HEK293 (cell line): ENCODE results near the gene RABAC1.

Experiments
- CTCF ChIA-PET: fragments of 350-600 bp; formaldehyde crosslinking; extraction: SDS; loops from one replicate; lab custom pipeline; 2021; ENCODE audit warnings: antibody characterized with exemption; lab: Yijun Ruan, JAX
- POLR2A ChIA-PET: fragments of 300-600 bp; formaldehyde crosslinking; extraction: SDS; loops from one replicate; lab custom pipeline; 2020; ENCODE audit warnings: antibody characterized with exemption, inconsistent platforms; lab: Yijun Ruan, JAX
- H3K27ac ChIP-seq: fragments of 200-500 bp; sonication (Bioruptor generic); 2 replicates; pipeline ENCODE4 v1.5.1; 2014; ENCODE audit warnings: low read depth, low read length, control low read depth, inconsistent platforms; ENCODE audit errors: extremely low read depth
- H3K36me3 ChIP-seq, 2 experiments: fragments of 200-500 bp in 1 of 2; sonication (Bioruptor generic) in 1 of 2; 1 replicate in 1 of 2; 2 replicates in 1 of 2; pipeline ENCODE4 v1.5.1; 2014 to 2017; ENCODE audit warnings: inconsistent platforms in 2 of 2, low read length in 2 of 2; ENCODE audit not compliant: control insufficient read depth in 2 of 2, insufficient read depth in 1 of 2
- H3K4me1 ChIP-seq: fragments of 200-500 bp; sonication (Bioruptor generic); 2 replicates; pipeline ENCODE4 v1.5.1; 2014; ENCODE audit warnings: mild to moderate bottlenecking, low read length, inconsistent platforms; ENCODE audit not compliant: control insufficient read depth, insufficient read depth
- H3K4me3 ChIP-seq: 2 replicates; pipeline ENCODE4 v1.5.1; 2011; ENCODE audit warnings: low read depth, mild to moderate bottlenecking, control low read depth, low read length, moderate library complexity
- H3K9me3 ChIP-seq: fragments of 200-500 bp; sonication (Bioruptor generic); 2 replicates; pipeline ENCODE4 v1.5.1; 2014; ENCODE audit warnings: low read depth, low read length, inconsistent platforms; ENCODE audit not compliant: control insufficient read depth, insufficient read depth
- BCL11A ChIP-seq: fragments of 450-650 bp; formaldehyde crosslinking; IDR thresholded peaks from 2 replicates; pipeline ENCODE4 v1.5.1; 2016; ENCODE audit warnings: low read depth, missing biosample characterization, missing genetic modification characterization
- KLF10 ChIP-seq: fragments of 450-650 bp; IDR thresholded peaks from 2 replicates; pipeline ENCODE4 v1.5.1; 2018; ENCODE audit warnings: missing biosample characterization, mild to moderate bottlenecking, missing genetic modification characterization
- MEIS1 ChIP-seq: sonication (generic); formaldehyde crosslinking; IDR thresholded peaks from 2 replicates; pipeline ENCODE4 v1.8.1; 2022; ENCODE audit warnings: missing genetic modification reagents, mild to moderate bottlenecking, borderline replicate concordance
- SP3 ChIP-seq: fragments of 450-650 bp; formaldehyde crosslinking; IDR thresholded peaks from 2 replicates; pipeline ENCODE4 v1.5.1; 2016; ENCODE audit warnings: missing biosample characterization, missing genetic modification characterization
- ZBTB17 ChIP-seq: fragments of 450-650 bp; formaldehyde crosslinking; IDR thresholded peaks from 2 replicates; pipeline ENCODE4 v1.5.1; 2016; ENCODE audit warnings: missing biosample characterization, missing genetic modification characterization
- ZBTB7A ChIP-seq: fragments of 450-650 bp; formaldehyde crosslinking; IDR thresholded peaks from 2 replicates; pipeline ENCODE4 v1.5.1; 2016; ENCODE audit warnings: low read depth, missing biosample characterization, missing genetic modification characterization
- ZNF169 ChIP-seq: fragments of 450-650 bp; formaldehyde crosslinking; IDR thresholded peaks from 2 replicates; pipeline ENCODE4 v1.5.1; 2016; ENCODE audit warnings: missing biosample characterization, missing genetic modification characterization
- ZNF19 ChIP-seq: fragments of 450-650 bp; formaldehyde crosslinking; IDR thresholded peaks from 2 replicates; pipeline ENCODE4; 2016; ENCODE audit warnings: missing biosample characterization, missing genetic modification characterization, low read depth
- ZNF221 ChIP-seq: fragments of 450-650 bp; formaldehyde crosslinking; IDR thresholded peaks from 2 replicates; pipeline ENCODE4 v1.5.1; 2017; ENCODE audit warnings: missing biosample characterization, missing genetic modification characterization, borderline replicate concordance
- ZNF239 ChIP-seq: fragments of 450-650 bp; formaldehyde crosslinking; IDR thresholded peaks from 2 replicates; pipeline ENCODE4 v1.5.1; 2016; ENCODE audit warnings: missing biosample characterization, missing genetic modification characterization
- ZNF24 ChIP-seq: fragments of 450-650 bp; formaldehyde crosslinking; IDR thresholded peaks from 2 replicates; pipeline ENCODE4 v1.5.1; 2016; ENCODE audit warnings: missing biosample characterization, missing genetic modification characterization
- ZNF335 ChIP-seq: fragments of 450-650 bp; formaldehyde crosslinking; conservative IDR thresholded peaks from 2 replicates; pipeline ENCODE4 v1.5.1; 2016; ENCODE audit warnings: missing biosample characterization, missing genetic modification characterization
- ZNF350 ChIP-seq: fragments of 450-650 bp; formaldehyde crosslinking; IDR thresholded peaks from 2 replicates; pipeline ENCODE4 v1.5.0; 2017; ENCODE audit warnings: missing biosample characterization, mild to moderate bottlenecking, missing genetic modification characterization
- ZNF433 ChIP-seq: fragments of 450-650 bp; formaldehyde crosslinking; IDR thresholded peaks from 2 replicates; pipeline ENCODE4 v1.5.1; 2016; ENCODE audit warnings: missing biosample characterization, missing genetic modification characterization, low read depth
- ZNF529 ChIP-seq: fragments of 450-650 bp; formaldehyde crosslinking; IDR thresholded peaks from 2 replicates; pipeline ENCODE4 v1.5.1; 2017; ENCODE audit warnings: missing genetic modification characterization, missing biosample characterization; ENCODE audit not compliant: insufficient replicate concordance
- ZNF596 ChIP-seq: fragments of 450-650 bp; IDR thresholded peaks from 2 replicates; pipeline ENCODE4 v1.5.0; 2018; ENCODE audit warnings: missing biosample characterization, mild to moderate bottlenecking, missing genetic modification characterization, moderate library complexity
- ZNF660 ChIP-seq: fragments of 450-650 bp; IDR thresholded peaks from 2 replicates; pipeline ENCODE4 v1.5.1; 2018; ENCODE audit warnings: missing biosample characterization, mild to moderate bottlenecking, missing genetic modification characterization
- ZNF707 ChIP-seq: fragments of 450-650 bp; formaldehyde crosslinking; IDR thresholded peaks from 2 replicates; pipeline ENCODE4 v1.5.1; 2016; ENCODE audit warnings: missing biosample characterization, missing genetic modification characterization
- ZNF768 ChIP-seq: fragments of 450-650 bp; formaldehyde crosslinking; IDR thresholded peaks from 2 replicates; pipeline ENCODE4 v1.5.1; 2018; ENCODE audit warnings: missing biosample characterization, mild to moderate bottlenecking, missing genetic modification characterization
- ZNF785 ChIP-seq: fragments of 450-650 bp; formaldehyde crosslinking; IDR thresholded peaks from 2 replicates; pipeline ENCODE4 v1.5.1; 2016; ENCODE audit warnings: missing biosample characterization, missing genetic modification characterization
- ZSCAN30 ChIP-seq: fragments of 450-650 bp; IDR thresholded peaks from 2 replicates; pipeline ENCODE4 v1.5.1; 2018; ENCODE audit warnings: missing biosample characterization, mild to moderate bottlenecking, missing genetic modification characterization, moderate library complexity
- TF ChIP-seq, protein P1 (sequence below): fragments of 450-650 bp; formaldehyde crosslinking; IDR thresholded peaks from 2 replicates; pipeline ENCODE4 v1.5.1; 2016; ENCODE audit warnings: missing biosample characterization, missing genetic modification characterization
- TF ChIP-seq, protein P2 (sequence below): fragments of 450-650 bp; formaldehyde crosslinking; optimal IDR thresholded peaks from 2 replicates; pipeline ENCODE3; 2016; ENCODE audit warnings: missing biosample characterization, mild to moderate bottlenecking, missing genetic modification characterization
- TF ChIP-seq, protein P3 (sequence below): fragments of 450-650 bp; formaldehyde crosslinking; IDR thresholded peaks from 2 replicates; pipeline ENCODE4 v1.5.1; 2017; ENCODE audit warnings: missing biosample characterization, missing genetic modification characterization
- TF ChIP-seq, protein P4 (sequence below): fragments of 450-650 bp; formaldehyde crosslinking; IDR thresholded peaks from 2 replicates; pipeline ENCODE4 v1.5.1; 2016; ENCODE audit warnings: missing biosample characterization, missing genetic modification characterization
- TF ChIP-seq, protein P5 (sequence below): fragments of 450-650 bp; formaldehyde crosslinking; IDR thresholded peaks from 2 replicates; pipeline ENCODE4 v1.5.1; 2016; ENCODE audit warnings: missing biosample characterization, missing genetic modification characterization
- TF ChIP-seq, protein P6 (sequence below): fragments of 450-650 bp; formaldehyde crosslinking; IDR thresholded peaks from 2 replicates; pipeline ENCODE4 v1.5.0; 2017; ENCODE audit warnings: missing biosample characterization, missing genetic modification characterization, borderline replicate concordance

The RABAC1 gene

DNA sequence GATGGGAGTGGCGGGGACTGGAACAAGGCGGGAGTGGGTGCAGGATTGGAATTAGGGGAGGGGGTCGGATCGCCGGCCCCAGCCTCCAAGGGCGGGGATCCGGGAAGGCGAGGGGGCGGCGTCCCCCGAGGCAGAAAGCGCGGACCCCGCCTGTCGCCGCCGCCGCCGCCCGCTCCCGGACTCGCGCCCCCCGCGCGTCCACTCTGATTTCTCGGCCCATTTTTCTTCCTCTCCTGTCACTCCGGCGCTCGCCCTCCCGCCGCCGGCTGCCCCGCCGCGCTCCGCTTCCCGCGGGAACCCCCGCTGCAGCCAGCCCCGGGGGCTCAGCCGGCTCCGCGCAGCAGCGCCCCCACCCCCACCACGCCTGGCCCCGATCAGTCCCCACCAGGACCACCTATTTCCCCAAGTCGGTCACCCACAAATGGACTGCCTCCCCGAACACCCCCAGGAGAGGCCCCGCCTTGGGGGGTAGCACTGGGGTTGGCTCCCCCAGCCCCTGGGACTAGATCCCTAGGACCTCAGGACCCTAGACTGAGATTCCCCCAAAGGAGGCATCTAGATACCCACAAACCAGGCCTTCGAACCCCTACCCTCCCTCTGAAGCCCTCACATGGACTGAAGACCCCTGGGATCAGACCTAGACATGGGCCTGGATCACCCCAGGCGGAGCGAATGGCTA lies 18.3 kb downstream of the RABAC1 start:
- no peaks in the 10 kb centered on the region; a peak in 1 of 3 replicates for H3K36me3 ChIP-seq
- peak overlapping the region; percentile 29 for H3K4me3 ChIP-seq
- CTCF ChIA-PET, result interaction anchor here (2.9 kb wide), 1 partner anchor 10 kb away, joined by 20 read pairs; no protein-coding TSS in a partner anchor
- H3K9me3 ChIP-seq, result no peaks in the 10 kb centered on the region
- POLR2A ChIA-PET, result interaction anchor here (1.6 kb wide), 1 partner anchor 81 kb away, joined by 8 read pairs; the partner anchor contains the start of gene RPS19
- peaks cover 3% of the 10 kb centered on the region; the same call in 1 of the 2 replicates for H3K4me1 ChIP-seq
- peak overlapping the region; percentile 17; the same call in 1 of the 2 replicates for H3K27ac ChIP-seq
- TF ChIP-seq, protein P1, sequence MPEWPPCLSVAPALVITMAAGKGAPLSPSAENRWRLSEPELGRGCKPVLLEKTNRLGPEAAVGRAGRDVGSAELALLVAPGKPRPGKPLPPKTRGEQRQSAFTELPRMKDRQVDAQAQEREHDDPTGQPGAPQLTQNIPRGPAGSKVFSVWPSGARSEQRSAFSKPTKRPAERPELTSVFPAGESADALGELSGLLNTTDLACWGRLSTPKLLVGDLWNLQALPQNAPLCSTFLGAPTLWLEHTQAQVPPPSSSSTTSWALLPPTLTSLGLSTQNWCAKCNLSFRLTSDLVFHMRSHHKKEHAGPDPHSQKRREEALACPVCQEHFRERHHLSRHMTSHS (tag by site-specific recombination), result no peak
- no peak for TF ChIP-seq ZNF19 (tag by site-specific recombination)
- TF ChIP-seq ZNF529, result no peak
- TF ChIP-seq ZNF768, result no peak
- no peak for TF ChIP-seq ZNF433 (tag by site-specific recombination)
- TF ChIP-seq BCL11A (tag by site-specific recombination), result no peak
- no peak for TF ChIP-seq ZNF169 (tag by site-specific recombination)
- TF ChIP-seq ZNF239 (tag by site-specific recombination), result no peak
- TF ChIP-seq ZNF24 (tag by site-specific recombination), result no peak
- no peak for TF ChIP-seq ZNF660 (tag by site-specific recombination)
- TF ChIP-seq ZSCAN30 (tag by site-specific recombination), result no peak
- TF ChIP-seq, protein P2, sequence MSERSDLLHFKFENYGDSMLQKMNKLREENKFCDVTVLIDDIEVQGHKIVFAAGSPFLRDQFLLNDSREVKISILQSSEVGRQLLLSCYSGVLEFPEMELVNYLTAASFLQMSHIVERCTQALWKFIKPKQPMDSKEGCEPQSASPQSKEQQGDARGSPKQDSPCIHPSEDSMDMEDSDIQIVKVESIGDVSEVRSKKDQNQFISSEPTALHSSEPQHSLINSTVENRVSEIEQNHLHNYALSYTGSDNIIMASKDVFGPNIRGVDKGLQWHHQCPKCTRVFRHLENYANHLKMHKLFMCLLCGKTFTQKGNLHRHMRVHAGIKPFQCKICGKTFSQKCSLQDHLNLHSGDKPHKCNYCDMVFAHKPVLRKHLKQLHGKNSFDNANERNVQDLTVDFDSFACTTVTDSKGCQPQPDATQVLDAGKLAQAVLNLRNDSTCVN, result peak; percentile 52
- TF ChIP-seq ZBTB7A (tag by site-specific recombination), result 0 out of 2 replicates have a peak, but pooled peaks have one; percentile 6
- no peak; the same call in 1 of the 2 replicates for TF ChIP-seq SP3 (tag by site-specific recombination)
- no peak for TF ChIP-seq ZNF350 (tag by site-specific recombination)
- TF ChIP-seq, protein P3, sequence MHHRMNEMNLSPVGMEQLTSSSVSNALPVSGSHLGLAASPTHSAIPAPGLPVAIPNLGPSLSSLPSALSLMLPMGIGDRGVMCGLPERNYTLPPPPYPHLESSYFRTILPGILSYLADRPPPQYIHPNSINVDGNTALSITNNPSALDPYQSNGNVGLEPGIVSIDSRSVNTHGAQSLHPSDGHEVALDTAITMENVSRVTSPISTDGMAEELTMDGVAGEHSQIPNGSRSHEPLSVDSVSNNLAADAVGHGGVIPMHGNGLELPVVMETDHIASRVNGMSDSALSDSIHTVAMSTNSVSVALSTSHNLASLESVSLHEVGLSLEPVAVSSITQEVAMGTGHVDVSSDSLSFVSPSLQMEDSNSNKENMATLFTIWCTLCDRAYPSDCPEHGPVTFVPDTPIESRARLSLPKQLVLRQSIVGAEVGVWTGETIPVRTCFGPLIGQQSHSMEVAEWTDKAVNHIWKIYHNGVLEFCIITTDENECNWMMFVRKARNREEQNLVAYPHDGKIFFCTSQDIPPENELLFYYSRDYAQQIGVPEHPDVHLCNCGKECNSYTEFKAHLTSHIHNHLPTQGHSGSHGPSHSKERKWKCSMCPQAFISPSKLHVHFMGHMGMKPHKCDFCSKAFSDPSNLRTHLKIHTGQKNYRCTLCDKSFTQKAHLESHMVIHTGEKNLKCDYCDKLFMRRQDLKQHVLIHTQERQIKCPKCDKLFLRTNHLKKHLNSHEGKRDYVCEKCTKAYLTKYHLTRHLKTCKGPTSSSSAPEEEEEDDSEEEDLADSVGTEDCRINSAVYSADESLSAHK (tag by site-specific recombination), result no peak
- no peak for TF ChIP-seq KLF10
- no peak for TF ChIP-seq ZNF707 (tag by site-specific recombination)
- TF ChIP-seq, protein P4, sequence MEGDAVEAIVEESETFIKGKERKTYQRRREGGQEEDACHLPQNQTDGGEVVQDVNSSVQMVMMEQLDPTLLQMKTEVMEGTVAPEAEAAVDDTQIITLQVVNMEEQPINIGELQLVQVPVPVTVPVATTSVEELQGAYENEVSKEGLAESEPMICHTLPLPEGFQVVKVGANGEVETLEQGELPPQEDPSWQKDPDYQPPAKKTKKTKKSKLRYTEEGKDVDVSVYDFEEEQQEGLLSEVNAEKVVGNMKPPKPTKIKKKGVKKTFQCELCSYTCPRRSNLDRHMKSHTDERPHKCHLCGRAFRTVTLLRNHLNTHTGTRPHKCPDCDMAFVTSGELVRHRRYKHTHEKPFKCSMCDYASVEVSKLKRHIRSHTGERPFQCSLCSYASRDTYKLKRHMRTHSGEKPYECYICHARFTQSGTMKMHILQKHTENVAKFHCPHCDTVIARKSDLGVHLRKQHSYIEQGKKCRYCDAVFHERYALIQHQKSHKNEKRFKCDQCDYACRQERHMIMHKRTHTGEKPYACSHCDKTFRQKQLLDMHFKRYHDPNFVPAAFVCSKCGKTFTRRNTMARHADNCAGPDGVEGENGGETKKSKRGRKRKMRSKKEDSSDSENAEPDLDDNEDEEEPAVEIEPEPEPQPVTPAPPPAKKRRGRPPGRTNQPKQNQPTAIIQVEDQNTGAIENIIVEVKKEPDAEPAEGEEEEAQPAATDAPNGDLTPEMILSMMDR (tag by site-specific recombination), result no peak
- no peak for TF ChIP-seq MEIS1 (CRISPR knock-in tag)
- TF ChIP-seq, protein P5, sequence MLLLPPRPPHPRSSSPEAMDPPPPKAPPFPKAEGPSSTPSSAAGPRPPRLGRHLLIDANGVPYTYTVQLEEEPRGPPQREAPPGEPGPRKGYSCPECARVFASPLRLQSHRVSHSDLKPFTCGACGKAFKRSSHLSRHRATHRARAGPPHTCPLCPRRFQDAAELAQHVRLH (tag by site-specific recombination), result no peak
- no peak for TF ChIP-seq ZNF335 (tag by site-specific recombination)
- TF ChIP-seq ZNF221 (tag by site-specific recombination), result no peak
- TF ChIP-seq, protein P6, sequence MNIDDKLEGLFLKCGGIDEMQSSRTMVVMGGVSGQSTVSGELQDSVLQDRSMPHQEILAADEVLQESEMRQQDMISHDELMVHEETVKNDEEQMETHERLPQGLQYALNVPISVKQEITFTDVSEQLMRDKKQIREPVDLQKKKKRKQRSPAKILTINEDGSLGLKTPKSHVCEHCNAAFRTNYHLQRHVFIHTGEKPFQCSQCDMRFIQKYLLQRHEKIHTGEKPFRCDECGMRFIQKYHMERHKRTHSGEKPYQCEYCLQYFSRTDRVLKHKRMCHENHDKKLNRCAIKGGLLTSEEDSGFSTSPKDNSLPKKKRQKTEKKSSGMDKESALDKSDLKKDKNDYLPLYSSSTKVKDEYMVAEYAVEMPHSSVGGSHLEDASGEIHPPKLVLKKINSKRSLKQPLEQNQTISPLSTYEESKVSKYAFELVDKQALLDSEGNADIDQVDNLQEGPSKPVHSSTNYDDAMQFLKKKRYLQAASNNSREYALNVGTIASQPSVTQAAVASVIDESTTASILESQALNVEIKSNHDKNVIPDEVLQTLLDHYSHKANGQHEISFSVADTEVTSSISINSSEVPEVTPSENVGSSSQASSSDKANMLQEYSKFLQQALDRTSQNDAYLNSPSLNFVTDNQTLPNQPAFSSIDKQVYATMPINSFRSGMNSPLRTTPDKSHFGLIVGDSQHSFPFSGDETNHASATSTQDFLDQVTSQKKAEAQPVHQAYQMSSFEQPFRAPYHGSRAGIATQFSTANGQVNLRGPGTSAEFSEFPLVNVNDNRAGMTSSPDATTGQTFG (tag by site-specific recombination), result no peak
- no peak for TF ChIP-seq ZNF785 (tag by site-specific recombination)
- TF ChIP-seq ZBTB17, result no peak
- TF ChIP-seq ZNF596 (tag by site-specific recombination), result 0 out of 2 replicates have a peak, but pooled peaks have one; percentile 32
